Posterior vena cava (tissue), 2 donors: Measurements from ENCODE around the gene TRAPPC10. TPM values are rescaled to one million over a fixed set of nuclear protein-coding genes. Genes with fewer than 3 reads are reported as not detected.
"Not testable (repeated sequence)": the region's sequence is repeated elsewhere in the genome, so short reads cannot be mapped to it uniquely, and the experiment has no call there.

Experiments used
- DNase-seq: peaks from one replicate; pipeline ENCODE4 v3.0.0-alpha.2; 2020; ENCODE audit warnings: low spot score
- intact Hi-C, 2 donors: fragments of 100-400 bp; cut with DNase I; formaldehyde crosslinking; loops; one replicate each; pipeline versions ENCODE4 v1.14.1 to v1.14.2; 2022 to 2023
- total RNA-seq, 2 donors: library from RNA; stranded (reverse); fragmentation: NEBNext Ultra II Directional; extraction: Animal tissue kit (Norgen Biotek cat#: 25700); gene quantifications; one replicate each; pipeline ENCODE4 v1.2.1, GENCODE V29; 2021
- donor health status: DM: yes; HTN: yes; CAD: no.
- donor health status: DM: yes; HTN: yes; CAD: no.

The TRAPPC10 gene
- total RNA-seq, 2 donors from 2014 or later = 26.7 to 30.3 TPM

GRCh38 chr21:44093761-44094160 lies 81.7 kb downstream of the TRAPPC10 start:
- DNase-seq = peak; percentile 41
- intact Hi-C loops = no loop called here

DNA sequence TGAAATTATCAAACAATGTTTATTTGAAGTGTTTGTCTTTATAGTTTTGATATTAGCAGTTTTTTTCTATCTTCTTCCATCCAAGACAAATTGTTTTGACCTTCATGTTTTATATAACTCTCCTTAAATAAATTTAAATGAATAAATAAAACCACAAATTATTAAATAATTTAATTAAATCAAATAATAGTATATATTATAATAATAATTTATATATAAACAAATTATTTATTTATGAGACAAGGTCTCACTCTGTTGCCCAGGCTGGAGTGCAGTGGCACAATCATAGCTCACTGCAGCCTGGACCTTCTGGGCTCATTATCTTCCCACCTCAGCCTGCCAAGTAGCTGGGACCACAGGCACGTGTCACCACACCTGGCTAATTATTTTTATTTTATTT lies 82.7 kb downstream of the TRAPPC10 start:
- no peak for DNase-seq
- intact Hi-C loops = no loop called here

GRCh38 chr21:44098507-44098906 lies 86.4 kb downstream of the TRAPPC10 start:
- intact Hi-C loops, DNase-seq: not testable (repeated sequence)

DNA sequence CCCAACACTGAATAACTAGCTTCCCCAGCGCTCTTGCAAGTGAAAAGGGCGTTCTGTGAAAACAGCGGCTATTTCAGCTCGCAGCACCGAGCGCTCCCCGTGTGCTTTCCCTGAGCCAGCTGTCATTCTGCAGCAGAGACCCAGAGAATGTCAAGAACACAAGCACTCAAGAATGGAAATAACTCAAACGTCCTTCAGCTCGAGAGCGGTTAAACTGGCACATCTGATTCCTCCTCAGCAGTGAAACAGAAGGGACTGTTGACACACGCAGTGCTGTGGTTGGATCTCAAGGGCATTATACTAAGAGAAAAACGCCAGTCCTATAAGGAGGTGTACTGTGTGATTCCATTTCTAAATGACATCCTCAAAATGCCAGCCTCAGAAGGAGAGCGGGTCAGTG lies 86.9 kb downstream of the TRAPPC10 start:
- intact Hi-C loops, DNase-seq: not testable (repeated sequence)

- DNase-seq = peak; percentile 34
- intact Hi-C loops = not testable (repeated sequence)
These were observed 95.0 kb downstream of the TRAPPC10 start, which contains the start of gene PWP2 for GRCh38 chr21:44107026-44107501. PWP2 (plus strand) TSS chr21:44107399; CDS start chr21:44107417, 18 bp downstream.

GRCh38 chr21:44107589-44107988 lies 95.5 kb downstream of the TRAPPC10 start:
- intact Hi-C loops, DNase-seq: not testable (repeated sequence)

DNA sequence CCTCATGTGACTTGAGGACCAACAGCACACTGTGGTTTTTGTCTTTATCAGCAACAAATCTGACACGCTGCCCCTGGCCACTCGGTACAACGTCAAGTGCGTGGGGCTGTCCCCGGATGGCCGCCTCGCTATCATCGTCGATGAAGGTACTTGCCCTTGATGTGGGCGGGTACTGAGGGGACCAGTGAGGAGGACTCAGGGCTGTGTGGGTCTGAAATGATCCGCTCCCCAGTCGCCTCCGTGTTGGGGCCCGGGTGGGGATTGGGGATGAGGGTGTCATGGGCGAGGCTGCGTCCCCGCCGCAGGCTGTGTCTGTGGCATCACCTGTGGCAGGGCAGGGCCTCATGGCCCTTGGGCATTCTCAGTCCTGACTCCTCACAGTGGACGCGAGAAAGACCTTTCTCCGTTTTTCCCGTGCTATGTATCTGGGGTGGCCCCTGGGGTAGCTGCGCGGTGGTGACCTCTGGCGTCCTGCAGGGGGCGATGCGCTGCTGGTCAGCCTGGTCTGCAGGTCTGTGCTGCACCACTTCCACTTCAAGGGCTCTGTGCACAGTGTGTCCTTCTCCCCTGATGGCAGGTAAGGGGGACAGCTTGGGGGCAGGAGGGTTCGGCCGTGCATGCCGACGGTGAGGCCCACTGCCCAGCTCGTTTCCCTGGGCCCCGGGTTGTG lies 101.7 kb downstream of the TRAPPC10 start:
- intact Hi-C loops, DNase-seq: not testable (repeated sequence)

DNA sequence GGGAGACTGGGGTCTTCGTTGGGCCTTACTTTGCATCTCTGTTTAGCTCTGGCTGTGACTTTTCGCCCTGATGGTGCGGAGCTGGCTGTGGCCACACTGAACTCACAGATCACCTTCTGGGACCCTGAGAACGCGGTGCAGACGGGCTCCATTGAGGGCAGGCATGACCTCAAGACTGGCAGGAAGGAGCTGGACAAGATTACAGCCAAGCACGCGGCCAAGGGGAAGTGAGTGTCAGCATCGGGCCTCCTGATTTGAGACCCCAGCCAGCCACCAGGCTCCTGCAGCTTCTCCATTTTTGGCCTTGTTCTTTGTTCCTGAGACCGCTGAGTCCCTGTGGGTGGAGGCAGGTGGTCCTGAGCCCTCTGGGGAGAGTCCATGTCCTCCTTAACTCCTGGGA lies 110.0 kb downstream of the TRAPPC10 start:
- intact Hi-C loops, DNase-seq: not testable (repeated sequence)

DNA sequence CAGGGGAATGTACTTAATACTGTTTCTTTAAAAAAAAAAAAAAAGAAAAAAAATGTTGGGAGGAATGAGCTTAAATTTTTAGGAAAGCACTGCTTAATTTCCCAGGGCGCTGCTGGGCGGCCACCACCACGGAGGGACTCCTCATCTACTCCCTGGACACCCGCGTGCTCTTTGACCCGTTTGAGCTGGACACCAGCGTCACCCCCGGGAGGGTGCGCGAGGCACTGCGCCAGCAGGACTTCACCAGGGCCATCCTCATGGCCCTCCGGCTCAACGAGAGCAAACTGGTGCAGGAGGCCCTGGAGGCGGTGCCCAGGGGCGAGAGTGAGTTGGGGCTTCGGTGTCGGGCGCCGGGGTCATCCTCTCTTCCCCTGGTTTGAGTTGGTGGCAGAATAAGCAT lies 115.7 kb downstream of the TRAPPC10 start:
- not testable (repeated sequence) for DNase-seq

DNA sequence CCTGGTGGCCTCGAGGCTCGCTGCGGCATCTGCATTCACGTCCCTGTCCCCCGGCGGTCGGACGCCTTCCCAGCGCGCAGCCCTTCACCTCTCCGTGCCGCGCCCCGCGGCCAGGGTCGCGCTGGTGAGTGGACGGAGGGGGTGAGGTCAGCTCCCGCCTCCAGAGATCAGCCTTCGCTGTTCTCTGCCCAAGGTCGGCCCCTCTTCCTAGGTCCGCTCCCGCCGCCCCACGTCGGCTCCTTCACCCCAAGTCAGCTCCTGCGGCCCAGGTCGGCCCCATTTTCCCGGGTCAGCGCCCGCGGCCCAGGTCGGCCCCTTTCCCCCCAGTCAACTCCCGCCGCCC lies 121.6 kb downstream of the TRAPPC10 start:
- DNase-seq, intact Hi-C loops: not testable (repeated sequence)

More for the DNA sequence above, 115.7 kb downstream of the TRAPPC10 start:
- intact Hi-C loops = not testable (repeated sequence)

- DNase-seq, intact Hi-C loops: not testable (repeated sequence)
These were observed 122.6 kb downstream of the TRAPPC10 start for GRCh38 chr21:44134732-44135131.

DNA sequence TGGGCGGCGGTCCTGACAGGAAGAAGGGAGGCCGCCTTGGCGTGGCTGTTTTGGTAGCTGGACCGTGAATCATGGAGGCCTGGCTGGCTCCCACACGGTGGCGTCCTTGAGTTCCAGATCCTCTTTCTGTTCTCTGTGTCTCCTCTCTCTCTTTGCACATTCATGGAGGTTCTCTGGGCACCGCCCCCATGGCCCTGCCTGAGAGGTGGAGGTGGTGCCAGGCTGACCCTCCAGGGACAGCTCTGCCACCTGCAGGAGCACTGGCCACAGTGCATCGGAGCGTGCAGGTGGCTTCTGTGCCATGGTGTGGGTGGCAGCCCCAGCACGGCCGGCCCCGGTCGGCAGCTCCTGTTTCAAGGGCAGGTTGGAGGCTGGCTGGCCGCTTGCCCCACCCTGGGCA lies 125.9 kb downstream of the TRAPPC10 start:
- DNase-seq, intact Hi-C loops: not testable (repeated sequence)

DNA sequence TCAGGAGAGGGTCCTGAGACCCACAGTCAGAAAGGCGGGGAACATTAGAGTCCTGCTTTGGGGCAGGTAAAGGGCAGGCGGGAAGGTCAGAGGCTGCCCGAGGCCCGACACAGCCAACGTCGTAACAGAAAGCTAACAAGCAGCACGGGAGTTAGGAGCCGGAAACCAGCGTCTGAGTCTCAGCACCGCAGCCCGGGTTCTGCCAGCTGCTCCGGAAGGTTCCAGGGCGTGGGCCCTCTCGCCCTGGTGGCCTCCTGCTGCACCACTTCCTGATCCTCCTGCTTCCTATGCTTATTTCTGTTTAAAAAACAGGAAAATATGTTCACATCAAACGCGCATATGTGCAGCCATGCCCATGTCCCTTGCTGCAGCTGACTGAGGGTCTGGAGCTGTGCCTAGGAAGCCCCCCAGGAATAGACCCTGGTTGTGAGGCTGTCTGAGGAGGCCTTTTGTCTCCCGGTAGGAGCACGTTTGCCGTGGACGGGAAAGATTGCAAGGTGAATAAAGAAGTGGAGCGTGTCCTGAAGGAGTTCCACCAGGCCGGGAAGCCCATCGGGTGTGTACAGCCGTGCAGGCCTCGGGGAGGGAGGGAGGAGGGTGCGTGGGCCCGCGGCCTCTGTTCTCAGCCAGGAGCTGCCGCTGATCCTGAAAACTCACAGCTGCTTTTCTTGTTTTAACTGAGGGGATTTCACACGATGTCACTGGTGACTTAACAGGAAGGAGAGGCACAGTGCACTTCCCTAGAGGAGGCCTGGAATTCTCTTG lies 127.9 kb downstream of the TRAPPC10 start:
- intact Hi-C loops, DNase-seq: not testable (repeated sequence)

- intact Hi-C loops, DNase-seq: not testable (repeated sequence)
These were observed 128.4 kb downstream of the TRAPPC10 start for GRCh38 chr21:44140552-44140932.

DNA sequence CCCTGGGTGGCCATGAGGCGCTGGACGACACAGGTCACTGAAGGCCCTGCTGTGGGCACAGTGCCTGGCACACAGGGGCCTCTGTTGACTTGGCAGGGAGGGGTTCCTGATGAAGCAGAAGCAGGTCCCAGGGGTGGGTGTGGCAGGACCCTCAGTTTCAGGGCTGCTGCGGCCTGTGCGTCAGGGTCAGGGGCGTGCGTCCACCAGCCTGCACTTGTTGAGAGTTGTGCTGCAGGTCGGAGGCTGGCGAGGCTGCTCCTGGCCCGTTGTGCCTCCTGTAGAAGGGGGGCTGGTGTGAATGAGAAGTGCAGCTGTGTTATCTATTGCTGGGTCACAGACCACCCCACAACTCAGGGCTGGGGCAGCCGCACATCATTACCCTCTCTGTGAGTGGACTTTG lies 130.4 kb downstream of the TRAPPC10 start:
- DNase-seq, intact Hi-C loops: not testable (repeated sequence)

DNA sequence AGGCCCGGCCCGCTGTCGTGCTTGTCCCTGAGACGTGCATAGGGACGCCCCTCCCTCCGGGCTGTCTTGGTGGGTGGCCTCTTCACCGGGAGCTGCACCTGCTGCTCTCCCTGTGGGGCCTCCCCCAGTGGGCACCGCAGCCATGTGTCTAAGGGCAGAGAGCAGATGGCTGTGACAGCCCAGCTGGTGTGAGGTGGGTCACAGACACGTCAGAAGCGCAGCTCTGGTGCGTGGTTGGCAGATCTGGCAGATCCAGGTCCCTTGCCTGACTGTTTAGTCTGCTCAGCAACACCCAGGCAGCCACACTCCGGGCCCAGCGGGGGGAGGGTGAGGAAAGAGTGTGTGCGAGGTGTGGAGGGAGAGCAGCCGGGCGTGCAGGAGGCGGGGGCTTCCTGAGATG lies 131.3 kb downstream of the TRAPPC10 start:
- DNase-seq, intact Hi-C loops: not testable (repeated sequence)

DNA sequence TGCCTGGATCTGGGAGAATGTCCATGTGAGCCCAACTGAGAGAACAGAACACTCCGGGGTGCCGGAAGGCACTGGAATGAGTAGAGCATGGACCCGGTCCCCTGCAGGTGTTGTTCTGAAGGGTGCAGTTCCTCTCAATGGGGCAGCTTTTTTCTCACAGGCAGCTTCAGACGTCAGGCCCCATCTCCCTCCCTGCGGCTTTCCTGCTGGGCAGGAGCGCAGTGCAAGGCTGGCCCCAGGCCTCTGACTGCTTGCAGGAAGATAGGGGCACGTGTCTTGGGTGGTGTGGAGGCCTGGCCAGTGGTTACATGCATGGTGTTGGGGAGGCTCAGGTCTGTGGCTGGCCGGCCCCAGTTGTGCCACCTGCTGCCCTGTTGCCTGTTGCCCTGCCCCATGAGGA lies 131.9 kb downstream of the TRAPPC10 start:
- intact Hi-C loops, DNase-seq: not testable (repeated sequence)

GRCh38 chr21:44144784-44145602 lies 132.9 kb downstream of the TRAPPC10 start:
- intact Hi-C loops, DNase-seq: not testable (repeated sequence)

DNA sequence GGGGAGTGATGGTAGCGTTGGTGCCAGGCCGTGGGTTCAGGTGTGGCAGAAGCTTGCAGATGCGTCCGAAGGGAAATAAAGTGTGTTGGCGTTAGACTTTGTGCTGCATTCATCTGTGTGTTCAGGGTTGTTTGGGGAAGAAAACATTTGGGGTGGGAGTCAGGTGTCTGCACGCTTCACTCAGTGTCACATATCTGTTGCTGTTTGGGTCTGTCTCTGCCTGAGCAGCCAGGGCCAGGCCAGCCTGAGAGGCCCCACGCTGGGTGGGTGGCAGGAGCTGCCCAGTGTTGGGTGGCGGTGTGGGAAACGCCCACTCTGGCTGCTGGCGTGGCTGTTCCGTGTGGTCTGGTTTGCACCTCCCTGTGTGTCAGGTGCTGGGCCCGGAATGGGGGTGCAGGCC lies 133.5 kb downstream of the TRAPPC10 start:
- DNase-seq, intact Hi-C loops: not testable (repeated sequence)
